Keratinocyte (primary cell): ENCODE results near the gene SF3A2. TPM values are rescaled to one million over a fixed set of nuclear protein-coding genes. Genes with fewer than 3 reads are reported as not detected.

Experiments used
- DNase-seq: peaks from one replicate; pipeline ENCODE4 v3.0.0-alpha.2; 2011; ENCODE audit warnings: low read depth, missing footprints, low spot score
- FAIRE-seq: peaks from 2 replicates; lab custom pipeline; 2011; peaks lifted over from hg19 to GRCh38; lab: Jason Lieb, UNC
- H2AFZ ChIP-seq: 2 replicates; pipeline ENCODE4 v1.6.0; 2012; ENCODE audit warnings: low read length, control low read depth, inconsistent platforms; ENCODE audit not compliant: control insufficient read depth
- H3K27ac ChIP-seq: 2 replicates; pipeline ENCODE4 v1.5.1; 2011; ENCODE audit warnings: low read length; ENCODE audit not compliant: control insufficient read depth, insufficient read depth
- H3K27me3 ChIP-seq: 3 replicates; pipeline ENCODE4 v1.6.0; 2011; ENCODE audit warnings: low read length; ENCODE audit not compliant: control insufficient read depth, insufficient read depth; ENCODE audit errors: extremely low read depth
- H3K36me3 ChIP-seq, 2 experiments: 2 replicates in 1 of 2; 3 replicates in 1 of 2; pipeline ENCODE4 v1.5.1; 2011; ENCODE audit warnings: low read length in 2 of 2, mild to moderate bottlenecking in 1 of 2; ENCODE audit not compliant: control insufficient read depth in 2 of 2, insufficient read depth in 2 of 2; ENCODE audit errors: extremely low read depth in 1 of 2
- H3K4me1 ChIP-seq: 3 replicates; pipeline ENCODE4 v1.5.1; 2011; ENCODE audit warnings: low read length; ENCODE audit not compliant: control insufficient read depth, insufficient read depth; ENCODE audit errors: extremely low read depth
- H3K4me2 ChIP-seq: 3 replicates; pipeline ENCODE4 v1.6.0; 2011; ENCODE audit warnings: low read depth, low read length; ENCODE audit not compliant: control insufficient read depth, insufficient read depth; ENCODE audit errors: extremely low read depth
- H3K4me3 ChIP-seq, 3 experiments: fragments of 200-600 bp in 1 of 3; sonication (generic) in 1 of 3; 2 replicates in 2 of 3; 3 replicates in 1 of 3; pipeline ENCODE4 v1.5.1; 2011 to 2016; ENCODE audit warnings: low read length in 3 of 3, mild to moderate bottlenecking in 3 of 3, control low read depth in 2 of 3, inconsistent platforms in 1 of 3, low read depth in 1 of 3, mixed read lengths in 1 of 3, mixed run types in 1 of 3, moderate library complexity in 1 of 3; ENCODE audit not compliant: control insufficient read depth in 2 of 3, insufficient read depth in 2 of 3; ENCODE audit errors: extremely low read depth in 1 of 3
- H3K79me2 ChIP-seq: 2 replicates; pipeline ENCODE4 v1.6.0; 2012; ENCODE audit warnings: low read length; ENCODE audit not compliant: control insufficient read depth, insufficient read depth
- H3K9ac ChIP-seq: 3 replicates; pipeline ENCODE4 v1.6.0; 2011; ENCODE audit warnings: low read length; ENCODE audit not compliant: control insufficient read depth, insufficient read depth; ENCODE audit errors: extremely low read depth
- H3K9me1 ChIP-seq: 3 replicates; pipeline ENCODE4 v1.6.0; 2011; ENCODE audit warnings: low read length; ENCODE audit not compliant: control insufficient read depth, insufficient read depth; ENCODE audit errors: extremely low read depth
- H3K9me3 ChIP-seq: 2 replicates; pipeline ENCODE4 v1.5.1; 2012; ENCODE audit warnings: low read depth, low read length; ENCODE audit not compliant: control insufficient read depth
- H4K20me1 ChIP-seq: 3 replicates; pipeline ENCODE4 v1.6.0; 2011; ENCODE audit warnings: low read length; ENCODE audit not compliant: control insufficient read depth, insufficient read depth; ENCODE audit errors: extremely low read depth
- CTCF ChIP-seq, 3 experiments: IDR thresholded peaks in 1 of 3; conservative IDR thresholded peaks in 1 of 3; optimal IDR thresholded peaks in 1 of 3; 2 replicates in 2 of 3; 3 replicates in 1 of 3; pipeline versions ENCODE3 to v1.5.1; 2011; ENCODE audit warnings: low read length in 3 of 3, mild to moderate bottlenecking in 3 of 3, moderate library complexity in 2 of 3, control low read depth in 1 of 3, inconsistent platforms in 1 of 3; ENCODE audit not compliant: insufficient read depth in 2 of 3; ENCODE audit errors: extremely low read depth in 1 of 3
- EZH2 ChIP-seq: IDR thresholded peaks from one replicate; pipeline ENCODE4 v1.6.1; 2012; ENCODE audit warnings: inconsistent platforms, mild to moderate bottlenecking, low read length, moderate library complexity
- dilution Hi-C: fragments of 300-500 bp; cut with MboI; formaldehyde crosslinking; loops from one replicate; pipeline ENCODE4 v1.7.0; 2020; ENCODE audit warnings: low sequenced_read_pairs; ENCODE audit not compliant: extremely low pct_ligation_motif_present
- polyA plus RNA-seq, 5 experiments: library from polyadenylated mRNA; depleted of rRNA in 3 of 5; stranded (reverse) in 3 of 5; stranded (forward) in 1 of 5; unstranded in 1 of 5; fragments of >200 nt; gene quantifications; 1 replicate in 1 of 5; 2 replicates in 3 of 5; 3 replicates in 1 of 5; pipeline versions ENCODE4 v1.2.1 to v1.2.3, GENCODE V29; 2011 to 2012; ENCODE audit warnings: missing spikeins in 2 of 5, low read depth in 1 of 5, low replicate concordance in 1 of 5

SF3A2 gene
- polyA plus RNA-seq, 1 donor (not counting 4 experiments of a cell fraction or from before 2014, with no cell fraction given) = 4.7 TPM

- H3K9me1 ChIP-seq = no peaks in the 10 kb centered on the region
- no peak overlapping the region for H3K4me3 ChIP-seq
- no peak overlapping the region for H3K9ac ChIP-seq
- no peaks in the 10 kb centered on the region for H3K9me3 ChIP-seq
- H3K27ac ChIP-seq = no peak overlapping the region
- H3K27me3 ChIP-seq = no peaks in the 10 kb centered on the region
- DNase-seq = no peak
- no peak overlapping the region for H3K4me2 ChIP-seq
- FAIRE-seq = no peak
- H3K36me3 ChIP-seq = peaks cover 9 to 10% of the 10 kb centered on the region in 2 experiments
- H2AFZ ChIP-seq = no peak overlapping the region
- dilution Hi-C loops = no loop called here
- H3K79me2 ChIP-seq = peaks cover 18% of the 10 kb centered on the region
- peaks cover 10% of the 10 kb centered on the region for H3K4me1 ChIP-seq
- TF ChIP-seq EZH2 = no peak
- no peak for TF ChIP-seq CTCF (optimal IDR thresholded peaks at IDR 0.05 in 1 of 3, IDR thresholded peaks at IDR 0.05 in 1 of 3, conservative IDR thresholded peaks at IDR 0.05 in 1 of 3; ENCODE audit: extremely low read depth in 1 of 3, insufficient read depth in 2 of 3, low read length in 3 of 3)
- peaks cover 15% of the 10 kb centered on the region for H4K20me1 ChIP-seq
Observed at GRCh38 chr19:2277138-2277537, 40.5 kb downstream of the SF3A2 start.

DNA sequence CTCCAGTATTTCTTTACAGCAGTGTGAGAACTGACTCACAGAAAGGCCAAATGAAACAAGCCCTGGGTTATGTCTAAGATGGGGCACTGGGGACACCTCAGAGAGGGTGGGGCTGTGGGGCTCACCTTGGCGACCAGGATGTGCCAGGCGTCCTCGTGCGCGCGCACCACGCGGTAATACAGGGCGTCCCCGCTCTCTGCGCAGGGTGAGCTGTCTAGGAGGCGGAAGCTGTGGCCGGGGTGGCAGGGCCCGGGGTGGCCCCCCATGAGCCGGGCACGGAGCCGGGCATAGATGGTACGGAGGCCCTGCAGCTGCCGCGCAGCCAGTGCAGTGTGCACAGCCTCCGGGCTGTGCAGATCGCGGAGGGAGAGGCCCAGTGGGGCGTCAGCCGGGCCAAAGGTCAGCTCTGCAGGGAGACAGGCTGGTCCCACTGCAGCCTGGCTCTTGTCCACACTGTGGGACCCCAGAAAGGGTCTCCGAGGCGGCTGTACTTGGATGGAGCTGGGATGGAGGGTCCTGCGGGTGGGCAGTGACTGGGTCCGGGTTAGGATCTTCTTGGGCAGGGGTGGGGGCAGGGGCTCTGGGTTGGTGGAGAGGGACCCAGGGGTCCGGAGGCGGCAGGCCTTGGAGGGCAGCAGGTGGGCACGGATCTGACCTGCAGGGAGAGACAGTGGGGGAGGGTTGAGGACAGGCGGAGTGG, 42.0 kb downstream of the SF3A2 start:
- peaks cover 6% of the 10 kb centered on the region for H3K79me2 ChIP-seq
- H3K27ac ChIP-seq = no peak overlapping the region
- TF ChIP-seq EZH2 (no peak), CTCF (optimal IDR thresholded peaks at IDR 0.05 in 1 of 3, IDR thresholded peaks at IDR 0.05 in 1 of 3, conservative IDR thresholded peaks at IDR 0.05 in 1 of 3; ENCODE audit: extremely low read depth in 1 of 3, insufficient read depth in 2 of 3, low read length in 3 of 3) (no peak)
- H2AFZ ChIP-seq = no peak overlapping the region
- DNase-seq (no peak), FAIRE-seq (no peak)
- H3K4me3 ChIP-seq = no peak overlapping the region
- peaks cover 11% of the 10 kb centered on the region for H4K20me1 ChIP-seq
- no peak overlapping the region for H3K9ac ChIP-seq
- peaks cover 6% of the 10 kb centered on the region for H3K4me1 ChIP-seq
- no peaks in the 10 kb centered on the region for H3K9me3 ChIP-seq
- no peaks in the 10 kb centered on the region for H3K9me1 ChIP-seq
- dilution Hi-C loops = no loop called here
- H3K4me2 ChIP-seq = no peak overlapping the region
- no peaks in the 10 kb centered on the region for H3K27me3 ChIP-seq
- peaks cover 7% of the 10 kb centered on the region in 2 experiments for H3K36me3 ChIP-seq
